ENCODE results near the gene TMEM92.

- TF ChIP-seq CTCF (IDR thresholded peaks at IDR 0.05 in 2 of 3, conservative IDR thresholded peaks at IDR 0.05 in 1 of 3; ENCODE audit: borderline replicate concordance in 1 of 3, insufficient read depth in 1 of 3, low read depth in 2 of 3, low read length in 2 of 3) = no peak
- TF ChIP-seq POLR2A (IDR thresholded peaks at IDR 0.05; ENCODE audit: borderline replicate concordance, extremely low read depth, insufficient read depth, insufficient read length) = no peak
- no peak for TF ChIP-seq JUND (IDR thresholded peaks at IDR 0.05)
- TF ChIP-seq YY1 (IDR thresholded peaks at IDR 0.05; ENCODE audit: extremely low read depth, insufficient replicate concordance, low read depth, low read length) = no peak
- no peak for TF ChIP-seq ZBTB33 (IDR thresholded peaks at IDR 0.05; ENCODE audit: extremely low read depth, insufficient replicate concordance, low read length)
- no peak for TF ChIP-seq TCF7L2 (IDR thresholded peaks at IDR 0.05; ENCODE audit: borderline replicate concordance, extremely low read depth, insufficient read depth, insufficient read length)
- TF ChIP-seq SP1 (IDR thresholded peaks at IDR 0.05; ENCODE audit: low read depth) = no peak
- TF ChIP-seq EZH2 (IDR thresholded peaks at IDR 0.05) = no peak
- TF ChIP-seq FOSL1 (IDR thresholded peaks at IDR 0.05; ENCODE audit: low read depth) = no peak
- TF ChIP-seq ZFX (IDR thresholded peaks at IDR 0.05) = no peak
- no peak for TF ChIP-seq REST (IDR thresholded peaks at IDR 0.05; ENCODE audit: low read depth)
- no peak for TF ChIP-seq POLR2AphosphoS5 (IDR thresholded peaks at IDR 0.05; ENCODE audit: low read depth, low read length)
- TF ChIP-seq ELF1 (IDR thresholded peaks at IDR 0.05; ENCODE audit: borderline replicate concordance, low read depth) = no peak
These were observed 15.0 kb downstream of the TMEM92 start for GRCh38 chr17:50289278-50289677.
